Spleen (tissue), 11 donors: ENCODE data around the gene PAQR4. TPM values are rescaled to one million over a fixed set of nuclear protein-coding genes. Genes with fewer than 3 reads are reported as not detected.
"Not testable (repeated sequence)": the region's sequence is repeated elsewhere in the genome, so short reads cannot be mapped to it uniquely, and the experiment has no call there.

Source experiments
- DNase-seq: peaks from one replicate; pipeline ENCODE4 v3.0.0-alpha.2; 2020
- H3K27ac ChIP-seq, 8 donors: fragments of 200-600 bp; sonication (generic) in 7 of 8; 1 replicate in 4 of 8; 2 replicates in 4 of 8; pipeline versions ENCODE4 v1.5.0 to v1.8.0; 2016 to 2021; ENCODE audit warnings: inconsistent platforms in 4 of 8, mild to moderate bottlenecking in 4 of 8, moderate library complexity in 1 of 8
- H3K27me3 ChIP-seq, 7 donors: fragments of 200-600 bp; sonication (generic) in 6 of 7; replicated peaks in 1 of 7; 1 replicate in 4 of 7; 2 replicates in 3 of 7; pipeline versions ENCODE4 v1.5.0 to v1.8.0; 2016 to 2021; ENCODE audit warnings: inconsistent platforms in 3 of 7, mild to moderate bottlenecking in 1 of 7
- H3K36me3 ChIP-seq, 6 donors: fragments of 200-600 bp; sonication (generic) in 5 of 6; 1 replicate in 4 of 6; 2 replicates in 2 of 6; pipeline versions ENCODE4 v1.5.0 to v1.8.0; 2016 to 2021; ENCODE audit warnings: inconsistent platforms in 2 of 6
- H3K4me1 ChIP-seq, 6 donors: fragments of 200-600 bp; sonication (generic) in 5 of 6; 1 replicate in 3 of 6; 2 replicates in 3 of 6; pipeline versions ENCODE4 v1.5.0 to v1.8.0; 2016 to 2021; ENCODE audit warnings: inconsistent platforms in 3 of 6
- H3K4me3 ChIP-seq, 8 donors: fragments of 200-600 bp; sonication (generic) in 7 of 8; 1 replicate in 4 of 8; 2 replicates in 4 of 8; pipeline versions ENCODE4 v1.5.0 to v1.8.0; 2016 to 2021; ENCODE audit warnings: inconsistent platforms in 4 of 8, mild to moderate bottlenecking in 4 of 8, moderate library complexity in 2 of 8
- H3K9me3 ChIP-seq, 8 donors: fragments of 200-600 bp; sonication (generic) in 7 of 8; 1 replicate in 4 of 8; 2 replicates in 4 of 8; pipeline versions ENCODE4 v1.5.0 to v1.8.0; 2016 to 2021; ENCODE audit warnings: inconsistent platforms in 4 of 8
- CTCF ChIP-seq, 11 experiments: fragments of 200-600 bp in 7 of 11; fragments of 450-650 bp in 4 of 11; sonication (generic) in 4 of 11; IDR thresholded peaks in 8 of 11; conservative IDR thresholded peaks in 3 of 11; 1 replicate in 7 of 11; 2 replicates in 4 of 11; pipeline versions ENCODE4 v1.4.0 to v1.8.0; 2016 to 2021; ENCODE audit warnings: antibody characterized with exemption in 11 of 11, inconsistent platforms in 4 of 11, mild to moderate bottlenecking in 1 of 11
- POLR2A ChIP-seq, 3 donors: fragments of 450-650 bp; IDR thresholded peaks; one replicate each; pipeline ENCODE4 v1.5.1; 2017; ENCODE audit warnings: antibody characterized with exemption in 3 of 3, mild to moderate bottlenecking in 1 of 3
- POLR2AphosphoS5 ChIP-seq, 3 donors: sonication (generic); formaldehyde crosslinking; IDR thresholded peaks; one replicate each; pipeline ENCODE4 v1.5.1; 2017; ENCODE audit warnings: antibody characterized with exemption in 3 of 3
- WGBS, 5 donors: extraction: QIAGEN DNeasy Blood & Tissue Kit in 3 of 5; methylation state at CpG; one replicate each; pipeline versions ENCODE4 v1.1.5 to v1.1.7; 2013 to 2018; 5-methylcytosine and 5-hydroxymethylcytosine counted together
- intact Hi-C: fragments of 100-400 bp; cut with DNase I; formaldehyde crosslinking; loops from one replicate; pipeline ENCODE4 v1.15.0; 2023; ENCODE audit warnings: low total_unique reads
- polyA plus RNA-seq, 3 donors: library from polyadenylated mRNA; stranded (reverse); fragments of 200-250 nt; gene quantifications; one replicate each; pipeline ENCODE4 v1.2.1, GENCODE V29; 2013
- total RNA-seq, 7 donors: library from RNA; depleted of rRNA in 3 of 7; stranded (reverse); fragments of >200 nt in 3 of 7; fragmentation: NEBNext Ultra II Directional in 4 of 7; extraction: Animal tissue kit (Norgen Biotek cat#: 25700) in 4 of 7; gene quantifications; one replicate each; pipeline versions ENCODE4 v1.1.0 to v1.2.1, GENCODE V29; 2016 to 2021
- donor health status: healthy with polysubstance abuse.
- donor health status: DM: no; HTN: no; CAD: no; lungs with moderate emphysema.
- donor health status: DM: no; HTN: no; CAD: no.
- donor health status: Bipolar disorder and iron deficiency.
- donor health status: healthy.
- donor health status: DM: no; HTN: no; CAD: no.
- donor health status: DM: yes; HTN: yes; CAD: no.

The PAQR4 gene
- total and polyA plus RNA-seq, 10 donors: 2.1 to 9.0 (median 6.3) TPM

GRCh38 chr16:2927010-2927646, 42.0 kb upstream of the PAQR4 start:
- intact Hi-C loops: no loop called here
- peak; percentile 94 for DNase-seq
- H3K9me3 ChIP-seq: no peaks in the 10 kb centered on the region
- H3K27me3 ChIP-seq: no peaks in the 10 kb centered on the region
- peak overlapping the region in 1 of 8 donors; percentile 31 for H3K27ac ChIP-seq
- WGBS, 5 donors: 7 to 10% (median 8%) methylated on average over 14 to 19 of the region's 19 CpGs
- H3K36me3 ChIP-seq: peaks cover 6 to 64% (median 20%) of the 10 kb centered on the region in 6 donors
- peak overlapping the region in 2 of 8 donors; percentile 3 to 21 for H3K4me3 ChIP-seq
- TF ChIP-seq POLR2AphosphoS5 (IDR thresholded peaks at IDR 0.05) (peak in 2 of 3 donors; percentile 62 to 64), CTCF (IDR thresholded peaks at IDR 0.05 in 8 of 11, conservative IDR thresholded peaks at IDR 0.05 in 3 of 11) (peak; percentile 93 to 98 (median 97)), POLR2A (IDR thresholded peaks at IDR 0.05) (no peak)
- H3K4me1 ChIP-seq: peaks cover 0 to 13% (median 10%) of the 10 kb centered on the region in 6 donors

GRCh38 chr16:2928151-2928550, 41.0 kb upstream of the PAQR4 start:
- H3K9me3 ChIP-seq, H3K27me3 ChIP-seq, H3K27ac ChIP-seq, H3K4me3 ChIP-seq, DNase-seq, intact Hi-C loops: not testable (repeated sequence)
- WGBS, 5 donors: 80 to 99% (median 88%) methylated on average over 4 of the region's 4 CpGs
- Histone ChIP-seq H3K4me1 (peaks cover 0 to 13% (median 10%) of the 10 kb centered on the region in 6 donors), H3K36me3 (peaks cover 6 to 64% (median 23%) of the 10 kb centered on the region in 6 donors)

GRCh38 chr16:2928796-2929195, 40.4 kb upstream of the PAQR4 start:
- peaks cover 0 to 13% (median 10%) of the 10 kb centered on the region in 6 donors for H3K4me1 ChIP-seq
- H3K27me3 ChIP-seq: no peaks in the 10 kb centered on the region
- WGBS, 5 donors: 85 to 92% (median 91%) methylated on average over 7 to 11 of the region's 11 CpGs
- no peak for DNase-seq
- TF ChIP-seq POLR2A (IDR thresholded peaks at IDR 0.05) (no peak), CTCF (IDR thresholded peaks at IDR 0.05 in 8 of 11, conservative IDR thresholded peaks at IDR 0.05 in 3 of 11) (no peak), POLR2AphosphoS5 (IDR thresholded peaks at IDR 0.05) (no peak)
- no peak overlapping the region for H3K4me3 ChIP-seq
- H3K36me3 ChIP-seq: peaks cover 6 to 64% (median 29%) of the 10 kb centered on the region in 6 donors
- intact Hi-C loops: no loop called here
- H3K27ac ChIP-seq: no peak overlapping the region
- H3K9me3 ChIP-seq: no peaks in the 10 kb centered on the region

DNA sequence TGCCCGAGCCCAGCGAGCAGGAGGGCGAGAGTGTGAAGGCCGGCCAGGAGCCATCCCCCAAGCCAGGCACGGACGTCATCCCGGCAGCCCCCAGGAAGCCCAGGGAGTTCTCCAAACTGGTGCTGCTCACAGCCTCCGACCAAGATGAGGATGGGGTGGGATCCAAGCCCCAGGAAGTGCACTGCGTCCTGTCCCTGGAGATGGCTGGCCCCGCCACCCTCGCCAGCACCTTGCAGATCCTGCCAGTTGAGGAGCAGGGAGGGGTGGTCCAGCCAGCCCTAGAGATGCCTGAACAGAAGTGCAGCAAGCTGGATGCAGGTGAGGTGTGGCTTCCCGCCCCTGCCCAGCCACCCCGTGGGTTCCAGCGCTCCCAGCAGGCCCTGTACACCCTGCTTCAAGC, 39.5 kb upstream of the PAQR4 start:
- 92 to 97% (median 93%) methylated on average over 14 of the region's 14 CpGs; no CpG with 5 or more reads in 1 of the 5 donors for WGBS, 5 donors
- Histone ChIP-seq H3K9me3 (no peaks in the 10 kb centered on the region), H3K4me3 (no peak overlapping the region), H3K27me3 (no peaks in the 10 kb centered on the region), H3K36me3 (peaks cover 6 to 64% (median 38%) of the 10 kb centered on the region in 6 donors), H3K4me1 (peaks cover 0 to 13% (median 10%) of the 10 kb centered on the region in 6 donors), H3K27ac (no peak overlapping the region)
- intact Hi-C loops: no loop called here
- DNase-seq: no peak
- TF ChIP-seq POLR2A (IDR thresholded peaks at IDR 0.05): no peak
- no peak for TF ChIP-seq CTCF (IDR thresholded peaks at IDR 0.05 in 8 of 11, conservative IDR thresholded peaks at IDR 0.05 in 3 of 11)
- no peak for TF ChIP-seq POLR2AphosphoS5 (IDR thresholded peaks at IDR 0.05)
